Endothelial cell (in vitro differentiated cells): ENCODE measurements around the gene PACRGL. TPM values are rescaled to one million over a fixed set of nuclear protein-coding genes. Genes with fewer than 3 reads are reported as not detected.

Experiments
- DNase-seq: peaks from one replicate; pipeline ENCODE4 v3.0.0; 2021; ENCODE audit warnings: low spot score
- H3K27ac Mint-ChIP-seq: one replicate; pipeline ENCODE4 v1.8.0; 2021; ENCODE audit warnings: mixed read lengths, inconsistent platforms; ENCODE audit not compliant: unreplicated experiment
- H3K27me3 Mint-ChIP-seq: one replicate; pipeline ENCODE4 v1.8.0; 2021; ENCODE audit warnings: mild to moderate bottlenecking, moderate library complexity, mixed read lengths, inconsistent platforms; ENCODE audit not compliant: unreplicated experiment
- H3K36me3 Mint-ChIP-seq: one replicate; pipeline ENCODE4 v1.8.0; 2021; ENCODE audit warnings: mild to moderate bottlenecking, low read depth, mixed read lengths, inconsistent platforms; ENCODE audit not compliant: unreplicated experiment
- H3K4me1 Mint-ChIP-seq: one replicate; pipeline ENCODE4 v1.8.0; 2021; ENCODE audit warnings: mild to moderate bottlenecking, mixed read lengths, inconsistent platforms; ENCODE audit not compliant: unreplicated experiment
- H3K4me3 Mint-ChIP-seq: one replicate; pipeline ENCODE4 v1.8.0; 2021; ENCODE audit warnings: mild to moderate bottlenecking, mixed read lengths, inconsistent platforms; ENCODE audit not compliant: unreplicated experiment
- H3K9me3 Mint-ChIP-seq: one replicate; pipeline ENCODE4 v1.8.0; 2021; ENCODE audit warnings: mixed read lengths, inconsistent platforms; ENCODE audit not compliant: unreplicated experiment
- CTCF ChIP-seq: fragments of 200-600 bp; sonication (generic); IDR thresholded peaks from one replicate; pipeline ENCODE4 v1.5.0; 2021; ENCODE audit warnings: antibody characterized with exemption; ENCODE audit not compliant: unreplicated experiment
- total RNA-seq: library from RNA; stranded (reverse); fragmentation: NEBNext Ultra II Directional; extraction: Animal tissue kit (Norgen Biotek cat#: 25700); gene quantifications from one replicate; pipeline ENCODE4 v1.2.1, GENCODE V29; 2021; ENCODE audit not compliant: unreplicated experiment

PACRGL gene
- total RNA-seq, 1 donor from 2014 or later, result 9.2 TPM

DNA sequence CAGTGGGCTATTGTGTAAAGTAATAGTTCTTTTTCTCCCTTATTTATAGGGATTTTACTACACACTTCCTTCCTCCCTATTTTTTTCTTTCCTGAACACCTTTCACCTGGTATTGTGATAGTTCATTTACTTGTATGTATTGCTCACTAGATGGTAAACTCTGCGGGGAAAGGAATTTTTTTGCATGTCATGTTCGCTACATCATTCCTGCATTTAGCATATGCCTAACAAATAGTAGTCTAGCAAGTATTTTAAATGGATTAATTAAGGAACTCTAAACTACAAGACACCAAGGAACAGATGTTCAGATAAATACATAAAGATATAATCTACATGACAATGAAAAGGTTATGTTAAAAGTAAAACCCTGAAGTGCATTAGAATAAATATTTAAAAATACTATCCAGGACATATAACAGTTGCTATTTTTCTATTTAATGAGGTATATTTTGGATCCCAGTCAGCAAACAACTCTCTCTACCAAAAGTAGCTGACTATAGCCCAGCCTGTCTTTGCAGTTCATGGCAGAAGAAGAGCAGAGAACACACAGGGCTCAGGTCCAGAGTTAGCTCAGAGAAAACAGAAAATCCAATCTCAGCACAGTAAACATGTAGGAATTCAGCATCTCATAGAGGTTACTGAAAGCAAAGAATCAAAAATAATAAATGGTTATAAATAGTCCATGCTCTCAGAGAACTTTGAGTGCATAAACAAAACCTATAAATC lies 87.8 kb downstream of the PACRGL start:
- H3K4me1 Mint-ChIP-seq, result no peaks in the 10 kb centered on the region
- H3K27me3 Mint-ChIP-seq, result no peaks in the 10 kb centered on the region
- no peak overlapping the region for H3K27ac Mint-ChIP-seq
- DNase-seq, result no peak
- H3K4me3 Mint-ChIP-seq, result no peak overlapping the region
- H3K36me3 Mint-ChIP-seq, result peaks cover 1% of the 10 kb centered on the region
- no peak for TF ChIP-seq CTCF
- peaks cover 2% of the 10 kb centered on the region for H3K9me3 Mint-ChIP-seq
